Fibroblast of upper back skin (primary cell): ENCODE results near the gene KCTD5.

Source experiments
- DNase-seq: peaks from one replicate; pipeline ENCODE4 v3.0.0-alpha.2; 2013

Gene KCTD5

DNA sequence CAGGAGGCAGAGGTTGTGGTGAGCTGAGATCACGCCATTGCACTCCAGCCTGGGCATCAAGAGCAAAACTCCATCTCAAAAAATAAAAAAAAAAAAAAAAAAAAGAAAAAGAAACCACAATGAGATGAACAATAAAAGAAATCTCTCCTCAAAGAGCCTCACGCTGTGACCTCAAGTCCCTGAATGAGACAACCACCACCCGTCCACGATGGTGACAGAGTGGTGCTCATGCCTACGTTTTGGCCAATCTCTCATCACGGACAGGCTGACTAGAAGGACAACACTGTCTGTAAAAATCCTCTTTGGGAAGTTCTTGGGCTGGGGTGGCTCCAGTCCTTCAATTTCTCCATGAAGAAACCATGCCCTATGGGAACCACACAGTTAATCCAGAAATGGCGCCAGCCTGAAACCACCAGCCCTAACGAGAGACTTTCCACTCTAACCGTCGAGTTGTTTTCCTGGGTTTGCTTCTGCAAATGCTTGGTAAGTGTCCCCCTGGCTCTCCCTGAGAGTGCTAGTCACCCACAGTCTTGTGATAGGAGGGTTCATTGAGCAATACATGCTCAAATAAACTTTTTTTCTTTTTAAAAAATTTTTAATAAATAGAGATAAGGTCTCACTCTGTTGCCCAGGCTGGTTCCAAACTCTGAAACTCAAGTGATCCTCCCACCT, 52.7 kb downstream of the KCTD5 start:
- DNase-seq = no peak

- no peak for DNase-seq
These were observed 54.3 kb downstream of the KCTD5 start for GRCh38 chr16:2736476-2737237.

DNA sequence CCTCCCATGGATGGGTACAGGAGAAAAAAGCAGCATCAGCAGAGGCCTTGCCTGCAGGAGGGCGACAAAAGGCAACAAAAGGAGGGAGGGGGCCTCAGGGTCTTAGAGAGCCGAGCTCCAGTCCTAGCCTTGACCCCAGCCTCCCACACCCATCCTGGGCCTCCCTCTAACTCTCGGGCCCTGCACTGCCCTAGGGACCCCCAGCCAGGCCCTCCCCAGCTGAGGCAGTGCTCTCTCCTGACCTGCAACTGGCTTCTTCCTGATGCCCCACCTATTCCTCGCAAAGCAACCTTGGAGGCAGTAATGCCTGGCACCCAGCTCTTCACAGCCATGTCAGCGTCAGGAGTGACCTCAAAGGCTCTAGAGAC, 54.9 kb downstream of the KCTD5 start:
- DNase-seq = no peak

GRCh38 chr16:2737895-2738418, 55.6 kb downstream of the KCTD5 start:
- no peak for DNase-seq

DNA sequence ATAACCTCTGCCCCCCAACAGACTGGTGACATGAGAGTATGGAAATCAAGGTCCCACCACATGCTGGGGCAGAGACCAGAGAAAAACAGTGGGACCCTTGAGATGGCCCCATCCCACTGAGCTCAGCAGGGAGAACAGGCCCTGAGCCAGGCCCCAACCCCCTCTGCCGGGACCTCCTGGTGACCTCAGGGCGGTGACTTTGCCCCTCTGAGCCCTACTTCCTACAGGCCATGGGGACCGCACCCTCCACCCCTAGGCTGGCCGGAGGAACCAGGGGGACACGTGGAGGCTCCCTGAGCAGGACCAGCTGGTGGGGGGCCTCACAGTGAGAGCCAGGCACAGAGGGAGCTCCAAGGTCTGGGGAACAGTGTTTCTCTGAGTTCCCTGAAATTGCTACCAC, 56.3 kb downstream of the KCTD5 start:
- no peak for DNase-seq

- DNase-seq = no peak
These were observed 57.5 kb downstream of the KCTD5 start for GRCh38 chr16:2739625-2740430.

GRCh38 chr16:2740476-2740875, 58.2 kb downstream of the KCTD5 start:
- no peak for DNase-seq

DNA sequence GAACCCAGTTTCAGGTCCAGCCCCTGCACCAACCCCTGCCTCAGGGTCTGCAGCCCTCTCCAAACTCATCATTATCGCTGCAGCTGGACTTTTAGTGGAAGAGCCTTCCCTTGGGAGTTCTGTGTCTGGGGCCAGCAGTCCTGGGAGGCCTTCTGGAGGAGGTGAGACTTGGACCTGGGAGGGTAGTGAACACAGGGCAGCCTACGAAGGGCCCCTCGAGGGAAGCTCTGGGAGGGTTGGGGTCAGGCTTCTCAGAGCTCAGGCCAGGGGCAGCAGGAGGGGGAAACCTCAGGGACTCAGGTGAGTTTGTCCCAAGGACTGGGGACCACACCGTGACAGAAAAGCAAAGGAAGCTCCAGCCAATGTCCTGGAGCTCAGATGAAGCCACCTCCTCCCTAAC, 58.8 kb downstream of the KCTD5 start:
- no peak for DNase-seq

DNA sequence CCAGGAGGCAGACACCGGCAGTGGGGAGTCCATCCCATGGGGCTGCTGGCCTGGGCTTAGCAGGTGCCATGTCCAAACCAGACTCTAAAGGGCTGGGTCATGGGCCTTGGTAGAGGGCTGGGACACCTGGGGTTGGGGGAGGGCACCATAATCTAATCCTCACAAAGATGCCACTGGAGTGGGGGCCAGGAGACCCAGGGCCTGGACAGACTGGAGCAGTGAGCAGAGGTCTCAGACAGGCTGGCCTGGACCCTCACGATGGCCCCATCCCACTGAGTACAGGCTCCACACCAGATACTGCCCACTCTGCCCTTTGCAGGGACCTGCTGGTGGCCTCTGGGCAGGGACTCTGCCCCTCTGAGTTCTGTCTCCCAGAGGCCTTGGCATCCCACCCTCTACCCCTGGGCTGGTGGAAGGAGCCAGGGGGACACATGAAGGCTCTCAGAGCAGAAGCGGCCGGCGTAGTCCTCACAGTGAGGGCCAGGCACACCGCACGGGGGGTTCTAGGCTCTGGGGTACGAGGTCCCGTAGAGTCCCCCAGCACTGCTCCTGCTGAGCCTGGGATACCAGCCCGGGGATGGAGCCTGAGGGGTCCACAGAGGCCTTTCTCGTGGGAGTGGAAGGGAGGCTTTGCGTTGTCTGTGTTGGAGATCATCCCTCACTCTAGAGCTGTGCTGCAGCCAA, 60.1 kb downstream of the KCTD5 start:
- no peak for DNase-seq

DNA sequence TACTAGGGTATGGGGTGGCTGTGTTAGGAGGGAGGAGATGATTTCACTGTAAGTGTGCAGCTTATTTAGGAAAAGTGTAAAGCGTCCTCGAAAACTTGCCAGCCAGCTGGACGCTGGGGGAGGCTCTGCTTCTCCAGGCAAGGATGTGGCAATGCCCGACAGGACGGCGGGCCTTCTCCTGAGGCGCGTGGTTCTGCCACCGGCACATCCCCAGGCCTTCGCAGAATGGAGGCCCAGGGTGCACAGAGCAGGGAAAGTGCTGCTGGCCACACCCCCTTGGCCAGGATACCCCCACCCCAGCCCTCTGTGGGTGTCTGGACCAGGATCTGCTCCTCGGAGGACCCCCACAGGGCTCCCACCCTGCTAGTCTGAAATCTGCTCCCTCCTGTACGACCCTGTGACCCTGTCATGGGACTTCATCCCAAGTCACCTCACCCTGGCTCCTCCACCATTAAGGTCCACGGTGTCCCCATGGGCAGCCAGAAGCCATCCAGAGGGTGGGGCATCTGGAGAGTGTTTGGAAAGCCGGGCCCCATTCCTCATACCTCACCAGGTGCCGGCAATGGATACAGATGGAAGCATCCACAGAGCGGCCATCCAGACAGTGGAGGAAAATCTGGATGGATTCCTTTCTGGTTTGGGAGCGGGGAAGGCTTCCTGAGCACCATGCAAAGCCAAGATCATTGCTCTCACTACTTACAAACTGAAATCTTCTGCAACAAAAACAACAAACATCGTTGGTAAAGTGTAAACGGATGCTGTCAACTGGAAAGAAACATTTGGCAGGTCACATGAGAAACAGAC, 60.9 kb downstream of the KCTD5 start:
- no peak for DNase-seq

- no peak for DNase-seq
These were observed 62.4 kb downstream of the KCTD5 start for GRCh38 chr16:2744711-2745110.

DNA sequence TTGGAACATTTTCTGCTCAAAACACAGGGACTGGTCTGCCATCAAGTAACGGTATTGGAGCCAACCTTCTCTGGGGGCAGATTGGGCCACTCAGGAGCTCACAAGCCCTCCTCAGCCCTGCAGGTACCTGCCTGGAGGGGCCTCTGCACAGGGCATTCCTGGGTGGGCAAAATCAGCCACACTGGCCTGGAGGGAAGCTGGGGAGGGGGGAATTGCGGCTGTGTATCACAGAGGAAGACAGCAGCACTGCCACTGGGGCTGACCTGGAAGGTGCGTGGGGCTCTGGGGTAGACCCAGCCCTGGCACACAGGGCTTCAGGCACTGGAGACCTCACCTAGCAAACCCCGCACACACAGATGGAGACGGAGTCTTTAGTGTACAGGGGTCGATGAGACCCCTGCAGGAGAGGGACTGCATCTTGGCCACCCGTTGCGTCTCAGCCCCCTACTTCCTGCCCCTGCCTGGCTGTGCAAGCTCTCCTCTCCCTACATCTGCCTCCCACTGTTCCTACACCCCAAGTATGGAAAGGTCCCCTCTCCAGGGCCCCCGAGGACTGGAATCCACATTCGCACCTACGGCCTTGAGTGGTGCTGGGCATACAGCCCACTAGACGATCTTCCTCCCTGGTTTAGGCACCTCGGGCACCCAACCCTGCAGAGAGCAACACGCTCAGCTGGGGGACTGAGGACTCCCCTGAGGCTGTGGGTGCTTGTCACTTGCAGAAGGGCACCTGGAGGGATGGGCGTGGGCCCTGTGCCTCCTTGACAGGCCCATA, 63.0 kb downstream of the KCTD5 start:
- no peak for DNase-seq

- no peak for DNase-seq
These were observed 63.6 kb downstream of the KCTD5 start for GRCh38 chr16:2745961-2746360.

DNA sequence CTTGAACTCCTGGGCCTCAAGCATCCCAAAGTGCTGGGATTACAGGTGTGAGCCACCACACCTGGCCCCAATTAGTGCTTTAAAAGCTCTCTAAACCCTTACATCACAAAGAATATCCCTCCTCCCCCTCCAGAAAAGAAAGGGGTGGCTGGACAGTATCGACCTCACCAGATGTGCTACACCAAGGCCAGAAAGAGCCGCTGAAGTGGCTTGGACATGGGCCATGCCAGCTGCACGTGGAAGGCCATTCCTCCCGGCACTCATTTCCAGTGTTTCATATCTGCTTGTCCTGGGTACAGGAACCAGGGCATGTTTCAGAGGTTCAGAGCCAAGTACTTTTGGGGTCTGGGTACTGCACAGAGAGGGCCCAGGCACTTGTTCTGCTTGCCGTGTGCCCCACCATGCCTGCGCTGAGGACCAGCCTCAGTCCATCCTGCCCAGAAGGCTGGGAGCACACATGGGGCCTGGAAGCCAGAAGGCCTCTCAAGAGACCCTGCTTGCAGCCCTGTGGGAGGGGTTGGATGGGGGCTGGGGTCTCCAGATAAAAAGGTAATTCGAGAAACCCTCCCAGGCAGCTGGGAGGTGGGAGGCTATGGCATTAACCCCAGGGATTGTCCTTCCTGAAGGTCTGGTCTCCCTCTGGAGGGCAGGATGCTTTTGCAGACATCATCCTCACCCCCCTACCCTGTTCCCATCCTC, 66.6 kb downstream of the KCTD5 start:
- DNase-seq = no peak

DNA sequence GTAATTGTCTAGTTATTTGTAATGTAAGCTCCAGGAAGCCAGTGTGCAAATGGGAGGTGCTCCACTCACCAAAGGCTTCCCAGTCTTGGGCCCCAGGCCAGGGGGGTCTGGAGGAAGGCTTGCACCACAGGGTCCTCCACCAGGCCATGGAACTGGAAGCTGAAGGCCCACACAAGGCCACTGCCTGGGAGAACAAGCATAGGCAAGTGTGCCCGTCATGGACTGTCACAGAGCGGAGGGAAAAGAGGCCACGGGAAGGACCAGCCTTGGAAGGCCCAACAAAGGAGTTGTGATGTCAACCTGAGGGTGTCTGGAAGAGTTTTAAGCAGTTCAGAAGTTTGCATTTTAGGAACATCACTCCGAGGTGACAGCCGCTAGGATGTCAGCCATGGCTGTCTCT, 67.2 kb downstream of the KCTD5 start:
- no peak for DNase-seq

GRCh38 chr16:2749936-2750335, 67.6 kb downstream of the KCTD5 start:
- no peak for DNase-seq

DNA sequence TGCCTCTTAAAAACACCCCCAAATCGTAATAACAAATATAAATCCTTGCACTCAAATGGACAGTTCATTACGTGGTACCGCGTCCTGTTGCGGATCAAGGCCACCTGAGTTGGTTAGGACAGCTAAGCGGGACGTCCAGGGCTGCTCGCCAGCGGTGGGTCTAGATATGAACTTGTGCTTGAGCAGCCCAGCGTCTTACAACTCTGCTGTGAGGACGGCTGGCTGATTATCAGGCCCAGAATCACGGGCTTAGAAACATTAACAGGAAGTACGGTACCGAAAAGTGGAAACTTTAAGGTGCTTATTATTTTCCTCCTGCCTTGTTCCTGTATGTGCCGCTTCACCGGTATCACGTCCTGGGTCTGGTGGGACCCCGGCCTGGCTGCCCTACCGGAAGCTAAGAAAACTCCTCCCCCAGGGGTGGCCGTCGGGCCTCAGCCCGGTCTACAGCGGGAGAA, 69.3 kb downstream of the KCTD5 start:
- no peak for DNase-seq

DNA sequence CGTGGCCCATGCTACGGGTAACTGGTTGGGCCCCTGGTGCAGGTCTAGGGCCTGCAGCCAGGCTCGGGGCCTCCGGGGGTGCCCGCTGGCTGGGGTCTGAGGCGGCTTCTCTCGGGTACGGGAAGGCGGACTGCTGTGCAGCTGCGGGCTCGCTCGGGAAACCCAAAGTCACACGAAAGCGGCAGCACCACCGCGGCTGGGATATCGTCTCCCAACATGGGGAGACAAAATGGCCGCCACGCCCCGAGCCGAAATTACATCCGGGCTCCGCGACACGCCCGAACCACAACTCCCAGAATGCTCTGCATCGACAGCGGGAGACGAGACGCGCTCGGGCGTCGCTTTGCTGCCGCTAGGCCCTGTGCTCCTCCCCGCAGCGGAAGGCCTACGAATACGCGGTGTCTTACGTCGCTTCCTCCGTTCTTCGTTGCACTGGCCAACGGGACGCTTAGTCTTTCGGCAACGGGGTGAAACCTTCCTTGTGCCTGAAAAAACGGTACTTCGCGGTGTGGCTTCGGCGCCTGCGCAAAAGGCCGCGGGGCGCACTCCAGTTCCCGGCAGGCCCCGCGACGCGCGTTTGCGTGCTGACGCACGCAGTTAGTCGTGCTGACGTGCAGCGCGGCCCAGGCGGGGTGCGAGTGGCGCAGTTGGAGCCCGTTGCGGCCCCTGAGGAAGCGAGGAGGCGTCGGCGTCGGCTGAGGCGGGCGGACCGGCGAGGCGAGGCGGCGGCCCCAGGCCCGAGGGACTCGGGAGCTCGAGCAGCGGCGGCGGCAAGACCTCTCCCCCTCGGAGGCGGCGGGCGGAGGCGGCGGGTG, 69.9 kb downstream of the KCTD5 start, which contains the start of gene SRRM2:
TSS of gene SRRM2 (plus strand) at position 604 of the 815 bp plus-strand sequence. CDS start 3,727 bp downstream, outside the sequence.
- peak; percentile 96 for DNase-seq
